Measurements from ENCODE around the gene FAM222A. TPM values are rescaled to one million over a fixed set of nuclear protein-coding genes. Genes with fewer than 3 reads are reported as not detected.

Gene FAM222A
- polyA plus RNA-seq, 1 donor: 6.3 TPM

- no peak for DNase-seq
- WGBS (ENCODE audit: insufficient coverage, low lambda C conversion rate): no CpG with 5 or more reads among the region's 38 CpGs
- H3K4me3 ChIP-seq (ENCODE audit: low read length): no peak overlapping the region
These were observed 55.5 kb downstream of the FAM222A start for GRCh38 chr12:109768901-109769670.

DNA sequence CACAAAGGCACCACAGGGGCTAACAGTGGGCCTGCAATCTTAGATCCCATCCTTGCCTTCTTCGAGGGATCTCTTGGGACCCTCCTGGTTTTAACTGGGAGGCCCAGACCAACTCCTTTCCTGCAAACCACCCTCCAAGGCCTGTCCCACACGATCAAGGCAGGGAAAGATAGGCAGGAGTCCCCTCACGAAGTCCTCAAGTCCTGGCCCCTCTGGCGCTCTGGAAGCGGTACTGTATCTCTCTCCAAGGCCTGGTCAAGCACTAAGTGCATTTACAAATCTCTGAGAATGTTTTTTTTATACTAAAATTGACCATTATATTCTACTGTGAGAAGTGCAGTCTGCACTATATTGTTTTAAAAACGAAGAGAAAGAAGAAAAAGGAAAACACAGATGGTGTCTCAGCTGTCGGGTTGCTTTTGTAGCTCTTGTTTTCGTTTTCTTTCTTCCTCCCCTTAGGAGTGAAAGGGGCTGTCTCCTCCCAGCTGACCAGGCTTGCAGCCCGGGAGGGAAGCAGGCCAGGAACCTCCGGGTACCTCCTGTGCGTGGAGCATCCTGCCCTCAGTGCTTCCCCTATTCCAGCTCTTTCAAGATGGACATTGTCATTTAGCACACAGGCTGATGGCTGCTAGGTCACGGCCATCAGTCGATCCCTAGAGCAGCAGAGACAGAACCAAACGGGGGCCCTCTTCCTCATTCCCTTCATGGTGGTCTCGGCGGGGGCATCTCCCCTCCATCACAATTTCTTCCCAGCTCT, 56.7 kb downstream of the FAM222A start:
- WGBS (ENCODE audit: insufficient coverage, low lambda C conversion rate): 81% methylated on average over 3 of the region's 16 CpGs
- peaks cover 11% of the 10 kb centered on the region for H3K4me1 ChIP-seq (ENCODE audit: control insufficient read depth, insufficient read depth, low read length)
- DNase-seq: no peak

More at GRCh38 chr12:109768901-109769670, 55.5 kb downstream of the FAM222A start:
- Histone ChIP-seq H3K36me3 (ENCODE audit: control insufficient read depth, insufficient read depth, low read length) (peaks cover 2% of the 10 kb centered on the region), H3K4me1 (ENCODE audit: control insufficient read depth, insufficient read depth, low read length) (peaks cover 9% of the 10 kb centered on the region), H3K27me3 (ENCODE audit: control insufficient read depth, insufficient read depth, low read length) (no peaks in the 10 kb centered on the region), H3K9me3 (ENCODE audit: control insufficient read depth, low read depth, low read length) (no peaks in the 10 kb centered on the region), H3K27ac (ENCODE audit: low read length) (no peak overlapping the region)

DNA sequence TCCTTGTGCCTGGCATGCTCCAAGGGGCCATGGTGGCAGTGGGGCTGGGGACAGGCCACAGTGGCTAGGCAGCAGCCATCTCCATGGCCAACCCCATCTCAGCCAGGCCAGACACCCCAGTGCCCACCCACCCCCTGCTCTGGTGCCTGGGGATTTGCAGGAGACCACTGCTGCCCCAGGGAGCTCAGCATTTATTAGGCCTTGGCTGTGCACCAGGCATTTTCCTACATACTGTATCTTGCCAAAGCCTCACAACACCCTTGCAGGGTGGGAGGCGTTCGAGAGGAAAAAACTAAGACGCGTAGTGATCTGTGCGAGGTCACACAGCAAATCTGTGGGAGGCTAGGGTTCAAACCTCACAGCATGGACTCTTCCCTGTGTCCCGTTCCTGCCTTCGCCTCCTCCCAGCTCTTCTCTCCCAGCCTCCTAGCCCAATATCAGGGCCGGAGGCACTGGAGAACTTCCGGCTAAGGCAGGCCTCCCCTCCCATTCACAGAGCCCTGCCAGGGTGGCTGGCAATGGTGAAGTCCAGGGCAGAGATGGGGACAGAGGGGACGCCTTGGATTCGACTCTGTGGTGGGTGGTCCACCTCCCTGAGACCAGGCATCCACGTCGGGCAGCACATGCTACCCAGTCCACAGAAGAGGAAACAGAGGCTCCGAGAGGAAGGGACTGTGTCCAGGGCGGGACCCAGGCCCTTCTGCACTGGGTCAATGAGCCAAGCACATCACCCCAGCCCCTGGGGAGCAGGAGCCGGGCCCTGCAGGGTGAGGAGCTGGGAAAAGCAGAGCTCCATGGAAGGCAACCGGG, 57.4 kb downstream of the FAM222A start:
- no peaks in the 10 kb centered on the region for H3K9me3 ChIP-seq (ENCODE audit: control insufficient read depth, low read depth, low read length)
- DNase-seq: no peak

More for the DNA sequence above, 56.7 kb downstream of the FAM222A start:
- Histone ChIP-seq H3K4me3 (ENCODE audit: low read length) (no peak overlapping the region), H3K36me3 (ENCODE audit: control insufficient read depth, insufficient read depth, low read length) (peaks cover 2% of the 10 kb centered on the region), H3K27me3 (ENCODE audit: control insufficient read depth, insufficient read depth, low read length) (no peaks in the 10 kb centered on the region), H3K27ac (ENCODE audit: low read length) (no peak overlapping the region), H3K9me3 (ENCODE audit: control insufficient read depth, low read depth, low read length) (no peaks in the 10 kb centered on the region)

DNA sequence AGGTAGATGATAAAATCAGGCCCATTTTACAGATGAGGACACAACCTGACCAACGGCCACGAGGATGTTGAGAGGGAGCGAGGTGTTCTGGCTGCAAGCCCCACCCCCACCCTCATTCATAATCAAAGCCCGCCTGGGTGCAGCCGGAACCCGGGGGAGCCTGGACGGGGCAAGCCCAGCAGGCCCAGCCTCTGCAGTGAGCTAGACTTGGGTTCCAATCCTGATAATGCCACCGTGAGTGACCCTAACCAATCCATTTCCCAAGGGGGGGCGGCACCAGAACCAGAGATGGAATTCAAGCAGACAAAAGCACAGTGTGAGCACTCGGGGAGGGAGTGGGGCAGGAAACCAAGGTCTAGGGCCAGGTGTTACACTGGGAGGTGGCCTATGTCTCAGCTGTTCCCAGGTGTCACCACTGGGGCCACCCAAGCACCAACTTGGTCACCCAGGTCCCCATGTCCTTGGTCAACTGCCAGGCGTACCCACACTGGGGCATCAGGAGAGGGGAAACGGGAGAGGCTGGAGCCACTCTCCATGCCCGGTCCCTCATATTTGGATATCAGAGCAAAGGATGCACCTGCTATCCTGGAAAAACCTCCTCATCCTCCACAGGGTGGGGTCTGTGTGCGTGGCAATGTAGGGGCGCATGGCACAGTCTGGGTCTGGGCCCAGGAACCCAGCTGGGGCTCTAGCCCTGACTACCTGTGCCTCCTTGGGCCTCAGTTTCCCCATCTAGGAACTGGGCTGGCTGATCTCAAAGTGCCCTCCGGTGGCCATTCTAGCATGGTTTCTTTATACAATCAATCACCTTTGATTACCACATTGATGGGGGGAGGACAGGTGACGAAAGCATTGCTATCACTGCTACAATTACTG, 58.4 kb downstream of the FAM222A start:
- peaks cover 11% of the 10 kb centered on the region for H3K4me1 ChIP-seq (ENCODE audit: control insufficient read depth, insufficient read depth, low read length)
- no peak for DNase-seq
- no peak overlapping the region for H3K27ac ChIP-seq (ENCODE audit: low read length)
- no CpG with 5 or more reads among the region's 17 CpGs for WGBS (ENCODE audit: insufficient coverage, low lambda C conversion rate)
- H3K36me3 ChIP-seq (ENCODE audit: control insufficient read depth, insufficient read depth, low read length): peaks cover 2% of the 10 kb centered on the region
- H3K4me3 ChIP-seq (ENCODE audit: low read length): no peak overlapping the region
- no peaks in the 10 kb centered on the region for H3K9me3 ChIP-seq (ENCODE audit: control insufficient read depth, low read depth, low read length)
- H3K27me3 ChIP-seq (ENCODE audit: control insufficient read depth, insufficient read depth, low read length): no peaks in the 10 kb centered on the region

More for the DNA sequence above, 57.4 kb downstream of the FAM222A start:
- no peaks in the 10 kb centered on the region for H3K27me3 ChIP-seq (ENCODE audit: control insufficient read depth, insufficient read depth, low read length)
- no peak overlapping the region for H3K4me3 ChIP-seq (ENCODE audit: low read length)
- no CpG with 5 or more reads among the region's 17 CpGs for WGBS (ENCODE audit: insufficient coverage, low lambda C conversion rate)
- peaks cover 11% of the 10 kb centered on the region for H3K4me1 ChIP-seq (ENCODE audit: control insufficient read depth, insufficient read depth, low read length)
- H3K27ac ChIP-seq (ENCODE audit: low read length): no peak overlapping the region
- H3K36me3 ChIP-seq (ENCODE audit: control insufficient read depth, insufficient read depth, low read length): peaks cover 2% of the 10 kb centered on the region

DNA sequence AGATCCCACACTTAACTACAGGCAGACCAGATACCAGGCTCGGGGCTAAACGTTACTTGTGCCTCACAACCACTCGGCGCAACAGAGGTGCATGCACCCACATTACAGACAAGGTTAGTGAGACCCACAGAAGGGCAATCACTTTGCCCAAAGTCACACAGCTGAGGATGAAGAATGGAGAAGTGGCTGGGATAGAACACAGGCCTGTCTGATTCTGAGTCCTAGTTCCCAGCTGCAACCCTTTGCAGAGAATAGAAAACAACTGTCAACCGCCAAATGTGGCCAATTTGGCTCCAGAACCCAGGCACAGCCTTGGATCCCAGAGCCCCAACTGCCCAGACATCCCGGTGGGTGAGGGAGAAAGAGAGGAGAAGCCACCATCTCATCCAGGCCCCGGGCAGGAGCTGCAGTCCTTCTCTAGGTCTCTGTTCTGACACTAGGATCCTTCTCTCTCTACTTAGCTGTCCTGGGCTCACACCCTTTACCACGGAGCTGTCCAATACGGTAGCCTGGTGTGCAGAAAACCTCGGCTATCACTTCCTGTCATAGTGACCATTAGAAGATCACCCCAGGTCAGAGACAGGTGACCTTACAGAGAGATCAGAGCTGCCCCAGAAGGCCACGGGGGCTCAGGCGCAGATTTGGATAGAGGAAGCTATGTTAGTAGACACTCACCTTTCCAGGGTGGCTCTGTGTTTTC, 59.1 kb downstream of the FAM222A start:
- H3K36me3 ChIP-seq (ENCODE audit: control insufficient read depth, insufficient read depth, low read length): peaks cover 2% of the 10 kb centered on the region
- DNase-seq: no peak
- no peak overlapping the region for H3K27ac ChIP-seq (ENCODE audit: low read length)
- WGBS (ENCODE audit: insufficient coverage, low lambda C conversion rate): no CpG with 5 or more reads among the region's 12 CpGs
- H3K4me1 ChIP-seq (ENCODE audit: control insufficient read depth, insufficient read depth, low read length): peaks cover 11% of the 10 kb centered on the region
- H3K27me3 ChIP-seq (ENCODE audit: control insufficient read depth, insufficient read depth, low read length): no peaks in the 10 kb centered on the region
- H3K4me3 ChIP-seq (ENCODE audit: low read length): no peak overlapping the region
- no peaks in the 10 kb centered on the region for H3K9me3 ChIP-seq (ENCODE audit: control insufficient read depth, low read depth, low read length)

GRCh38 chr12:109773384-109774011, 59.9 kb downstream of the FAM222A start:
- no CpG with 5 or more reads among the region's 21 CpGs for WGBS (ENCODE audit: insufficient coverage, low lambda C conversion rate)
- H3K27ac ChIP-seq (ENCODE audit: low read length): no peak overlapping the region
- no peaks in the 10 kb centered on the region for H3K9me3 ChIP-seq (ENCODE audit: control insufficient read depth, low read depth, low read length)
- no peaks in the 10 kb centered on the region for H3K27me3 ChIP-seq (ENCODE audit: control insufficient read depth, insufficient read depth, low read length)
- peak; percentile 52 to 69 for DNase-seq
- peak overlapping the region; percentile 1 for H3K4me3 ChIP-seq (ENCODE audit: low read length)
- H3K4me1 ChIP-seq (ENCODE audit: control insufficient read depth, insufficient read depth, low read length): peaks cover 11% of the 10 kb centered on the region
- H3K36me3 ChIP-seq (ENCODE audit: control insufficient read depth, insufficient read depth, low read length): peaks cover 2% of the 10 kb centered on the region

DNA sequence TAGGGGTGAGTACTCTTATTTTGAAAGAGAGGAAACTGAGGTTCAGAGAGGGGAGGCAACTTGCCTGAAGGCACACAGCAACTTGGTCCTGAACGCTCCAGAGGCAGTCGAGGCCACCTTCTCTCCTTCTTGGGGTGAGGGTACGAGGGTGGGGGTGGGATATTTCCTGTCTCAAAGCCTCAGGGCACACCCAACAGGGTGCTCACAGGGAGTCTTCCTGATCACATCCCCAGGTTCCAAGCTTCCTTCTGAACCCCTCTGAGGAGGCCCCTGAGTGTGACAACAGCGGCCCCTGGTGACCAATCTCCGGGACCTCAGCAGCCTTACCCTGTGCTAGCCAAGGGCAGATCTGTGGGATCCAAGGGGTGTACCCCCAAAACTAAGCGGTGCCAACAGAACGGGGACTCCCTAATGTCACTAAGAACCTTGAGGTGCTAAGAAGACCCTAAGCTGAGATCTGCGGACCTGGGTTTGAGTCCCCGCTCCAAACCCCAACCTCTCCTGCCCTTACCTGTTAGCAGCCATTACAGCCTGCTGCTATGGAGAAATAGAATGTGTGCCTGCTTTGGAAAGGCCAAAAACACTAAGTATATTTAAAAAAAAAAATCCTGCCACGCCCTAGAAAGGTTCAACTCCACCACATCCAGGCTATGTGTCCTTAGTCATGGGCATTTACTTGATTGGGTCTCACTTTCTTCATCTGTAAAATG, 61.7 kb downstream of the FAM222A start:
- peak; percentile 62 to 68 for DNase-seq
- Histone ChIP-seq H3K27ac (ENCODE audit: low read length) (no peak overlapping the region), H3K4me3 (ENCODE audit: low read length) (no peak overlapping the region), H3K36me3 (ENCODE audit: control insufficient read depth, insufficient read depth, low read length) (no peaks in the 10 kb centered on the region), H3K4me1 (ENCODE audit: control insufficient read depth, insufficient read depth, low read length) (peaks cover 11% of the 10 kb centered on the region), H3K27me3 (ENCODE audit: control insufficient read depth, insufficient read depth, low read length) (no peaks in the 10 kb centered on the region), H3K9me3 (ENCODE audit: control insufficient read depth, low read depth, low read length) (no peaks in the 10 kb centered on the region)
- WGBS (ENCODE audit: insufficient coverage, low lambda C conversion rate): no CpG with 5 or more reads among the region's 10 CpGs

- Histone ChIP-seq H3K27me3 (ENCODE audit: control insufficient read depth, insufficient read depth, low read length) (no peaks in the 10 kb centered on the region), H3K36me3 (ENCODE audit: control insufficient read depth, insufficient read depth, low read length) (no peaks in the 10 kb centered on the region), H3K27ac (ENCODE audit: low read length) (no peak overlapping the region), H3K4me1 (ENCODE audit: control insufficient read depth, insufficient read depth, low read length) (peaks cover 11% of the 10 kb centered on the region), H3K9me3 (ENCODE audit: control insufficient read depth, low read depth, low read length) (no peaks in the 10 kb centered on the region), H3K4me3 (ENCODE audit: low read length) (no peak overlapping the region)
- WGBS (ENCODE audit: insufficient coverage, low lambda C conversion rate): no CpG with 5 or more reads among the region's 9 CpGs
- DNase-seq: no peak
These were observed 63.0 kb downstream of the FAM222A start for GRCh38 chr12:109776624-109777023.
